Esophagus muscularis mucosa (tissue), 3 donors: ENCODE measurements around the gene PRPH.

Source experiments
- CTCF ChIP-seq, 3 experiments: fragments of 200-600 bp in 2 of 3; fragments of 450-650 bp in 1 of 3; sonication (generic) in 2 of 3; IDR thresholded peaks; one replicate each; pipeline ENCODE4 v1.5.1; 2017 to 2019; ENCODE audit warnings: antibody characterized with exemption in 3 of 3, mild to moderate bottlenecking in 2 of 3, moderate library complexity in 1 of 3
- POLR2A ChIP-seq: fragments of 450-650 bp; IDR thresholded peaks from one replicate; pipeline ENCODE4 v1.6.1; 2017; ENCODE audit warnings: antibody characterized with exemption, moderate library complexity, mild to moderate bottlenecking, low read depth

- TF ChIP-seq CTCF (IDR thresholded peaks at IDR 0.05), result peak; percentile 83 to 88 (median 85)
- TF ChIP-seq POLR2A, result no peak
Observed at GRCh38 chr12:49288412-49288853, 6.5 kb upstream of the PRPH start.
